Panc1 (cell line): Measurements from ENCODE around the gene SMOC2.

Experiments used
- POLR2AphosphoS5 ChIP-seq: IDR thresholded peaks from 2 replicates; pipeline ENCODE4 v1.6.1; 2012; ENCODE audit warnings: mild to moderate bottlenecking, low read depth, low read length, moderate library complexity
- TF ChIP-seq, protein P1 (sequence below): fragments of 450-650 bp; IDR thresholded peaks from 2 replicates; pipeline ENCODE4 v1.5.1; 2017; ENCODE audit warnings: mild to moderate bottlenecking

DNA sequence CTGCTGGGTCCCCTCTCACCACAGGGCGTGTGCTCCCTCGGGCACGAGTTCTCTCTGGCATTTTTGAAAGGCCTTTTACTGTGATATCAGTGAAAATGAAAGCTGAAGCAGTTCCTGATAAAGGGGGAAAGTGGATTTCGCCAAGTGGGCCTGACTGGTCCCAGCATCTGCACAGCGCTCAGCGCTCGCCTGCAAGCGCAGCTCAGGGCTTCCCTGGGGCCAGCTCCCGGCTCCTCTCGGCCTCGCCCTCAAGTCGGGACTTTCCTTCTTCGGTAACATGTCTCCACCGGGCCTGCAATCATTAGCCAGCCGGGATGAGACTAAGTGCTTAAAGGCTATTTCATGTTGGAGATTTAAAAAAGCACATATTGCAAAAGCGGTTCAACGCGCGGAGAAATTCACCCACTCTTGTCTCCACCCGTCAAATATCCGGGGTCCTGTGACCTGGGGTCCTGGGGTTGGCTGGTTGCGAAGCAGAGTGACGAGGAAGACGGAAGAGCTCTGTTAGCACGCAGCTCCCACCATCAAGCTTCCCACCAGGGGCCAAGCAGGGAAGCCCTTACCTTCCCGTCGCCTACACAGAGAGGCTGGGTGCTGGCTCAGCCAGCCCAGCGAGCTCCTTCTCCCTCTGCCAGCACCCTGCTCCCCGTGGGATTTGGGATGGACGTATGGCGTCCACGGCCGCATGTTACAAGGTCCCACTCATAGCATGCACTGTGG lies 114.1 kb downstream of the SMOC2 start:
- TF ChIP-seq, protein P1, sequence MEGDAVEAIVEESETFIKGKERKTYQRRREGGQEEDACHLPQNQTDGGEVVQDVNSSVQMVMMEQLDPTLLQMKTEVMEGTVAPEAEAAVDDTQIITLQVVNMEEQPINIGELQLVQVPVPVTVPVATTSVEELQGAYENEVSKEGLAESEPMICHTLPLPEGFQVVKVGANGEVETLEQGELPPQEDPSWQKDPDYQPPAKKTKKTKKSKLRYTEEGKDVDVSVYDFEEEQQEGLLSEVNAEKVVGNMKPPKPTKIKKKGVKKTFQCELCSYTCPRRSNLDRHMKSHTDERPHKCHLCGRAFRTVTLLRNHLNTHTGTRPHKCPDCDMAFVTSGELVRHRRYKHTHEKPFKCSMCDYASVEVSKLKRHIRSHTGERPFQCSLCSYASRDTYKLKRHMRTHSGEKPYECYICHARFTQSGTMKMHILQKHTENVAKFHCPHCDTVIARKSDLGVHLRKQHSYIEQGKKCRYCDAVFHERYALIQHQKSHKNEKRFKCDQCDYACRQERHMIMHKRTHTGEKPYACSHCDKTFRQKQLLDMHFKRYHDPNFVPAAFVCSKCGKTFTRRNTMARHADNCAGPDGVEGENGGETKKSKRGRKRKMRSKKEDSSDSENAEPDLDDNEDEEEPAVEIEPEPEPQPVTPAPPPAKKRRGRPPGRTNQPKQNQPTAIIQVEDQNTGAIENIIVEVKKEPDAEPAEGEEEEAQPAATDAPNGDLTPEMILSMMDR: no peak
- no peak for TF ChIP-seq POLR2AphosphoS5
